ENCODE data around the gene CD1B.

DNA sequence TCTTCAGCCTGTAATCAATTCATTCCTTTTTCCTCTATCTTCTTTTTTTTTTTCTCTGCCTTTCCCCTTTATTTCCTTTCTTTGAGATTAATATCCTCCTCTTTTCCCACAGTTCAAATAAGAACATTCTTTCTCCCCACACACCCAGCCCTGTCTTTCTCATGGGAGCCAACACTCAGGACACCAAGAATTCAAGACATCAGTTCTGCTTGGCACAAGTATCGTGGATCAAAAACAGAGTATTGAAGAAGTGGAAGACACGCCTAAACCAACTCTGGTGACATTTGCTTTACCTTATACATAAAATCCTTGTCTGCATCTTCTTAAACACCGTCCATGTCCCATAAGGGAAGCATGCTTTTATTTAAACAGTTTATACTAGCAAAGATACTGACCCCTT, 25.3 kb upstream of the CD1B start:
- no peak for TF ChIP-seq POLR2AphosphoS5 (IDR thresholded peaks at IDR 0.05; ENCODE audit: borderline replicate concordance, low read depth, low read length)
- no peak for TF ChIP-seq EZH2 (IDR thresholded peaks at IDR 0.05)
- no peak for TF ChIP-seq FOXP2 (optimal IDR thresholded peaks at IDR 0.05; ENCODE audit: control extremely low read depth, extremely low read length, insufficient read depth)

All from SK-N-MC (cell line).